Spleen (tissue), 7 donors: Measurements from ENCODE around the gene ANO2.

Experiments
- CTCF ChIP-seq, 11 experiments: fragments of 200-600 bp in 7 of 11; fragments of 450-650 bp in 4 of 11; sonication (generic) in 4 of 11; IDR thresholded peaks in 8 of 11; conservative IDR thresholded peaks in 3 of 11; 1 replicate in 7 of 11; 2 replicates in 4 of 11; pipeline versions ENCODE4 v1.4.0 to v1.8.0; 2016 to 2021; ENCODE audit warnings: antibody characterized with exemption in 11 of 11, inconsistent platforms in 4 of 11, mild to moderate bottlenecking in 1 of 11
- POLR2A ChIP-seq, 3 donors: fragments of 450-650 bp; IDR thresholded peaks; one replicate each; pipeline ENCODE4 v1.5.1; 2017; ENCODE audit warnings: antibody characterized with exemption in 3 of 3, mild to moderate bottlenecking in 1 of 3
- donor health status: DM: no; HTN: no; CAD: no; lungs with moderate emphysema.
- donor health status: DM: no; HTN: no; CAD: no.
- donor health status: DM: no; HTN: no; CAD: no.

DNA sequence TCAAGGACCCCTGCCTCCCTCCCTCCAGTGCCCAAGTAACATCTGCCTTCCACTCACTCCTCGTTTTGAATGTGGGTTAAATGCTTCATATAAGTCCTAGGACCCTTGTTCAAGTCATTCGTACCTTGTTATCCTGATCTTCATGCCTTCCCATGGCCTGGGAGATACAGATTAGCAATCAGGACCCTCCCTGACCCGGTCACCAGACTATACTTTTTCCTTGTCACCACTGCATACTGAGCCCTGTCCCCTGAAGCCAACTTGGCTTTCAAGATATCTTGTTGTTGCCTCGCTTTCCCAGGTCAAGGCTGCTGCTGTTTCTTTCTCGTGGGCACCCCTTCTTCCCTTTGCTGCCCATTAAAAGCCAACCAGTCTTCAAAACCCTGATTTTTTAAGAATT is 208.5 kb downstream of the ANO2 start:
- TF ChIP-seq CTCF (IDR thresholded peaks at IDR 0.05 in 8 of 11, conservative IDR thresholded peaks at IDR 0.05 in 3 of 11) (no peak), POLR2A (IDR thresholded peaks at IDR 0.05) (no peak)
